BE2C (cell line): ENCODE data around the gene SMAD3.

Source experiments
- DNase-seq: peaks from one replicate; pipeline ENCODE4 v3.0.0-alpha.2; 2020
- H3K27me3 ChIP-seq: fragments of 250-450 bp; sonication (Bioruptor Pico); 2 replicates; pipeline ENCODE4 v1.5.1; 2020; ENCODE audit warnings: mild to moderate bottlenecking
- H3K36me3 ChIP-seq: fragments of 250-450 bp; sonication (Bioruptor Pico); 2 replicates; pipeline ENCODE4 v1.5.1; 2020; ENCODE audit warnings: mild to moderate bottlenecking
- H3K4me1 ChIP-seq: fragments of 250-450 bp; sonication (Bioruptor Pico); 2 replicates; pipeline ENCODE4 v1.5.1; 2020
- H3K4me3 ChIP-seq: 2 replicates; pipeline ENCODE4 v1.5.1; 2011; ENCODE audit warnings: low read depth, low read length
- H3K9me3 ChIP-seq: fragments of 250-450 bp; sonication (Bioruptor Pico); 2 replicates; pipeline ENCODE4 v1.5.1; 2020
- CTCF ChIP-seq: IDR thresholded peaks from 2 replicates; pipeline ENCODE4 v1.5.1; 2012; ENCODE audit warnings: mild to moderate bottlenecking, low read depth, low read length

Gene SMAD3

GRCh38 chr15:67092752-67093503, 27.5 kb downstream of the SMAD3 start:
- TF ChIP-seq CTCF, result no peak
- H3K4me3 ChIP-seq, result no peak overlapping the region
- H3K36me3 ChIP-seq, result no peaks in the 10 kb centered on the region
- no peaks in the 10 kb centered on the region for H3K27me3 ChIP-seq
- no peaks in the 10 kb centered on the region for H3K9me3 ChIP-seq
- peaks cover 18% of the 10 kb centered on the region for H3K4me1 ChIP-seq
- no peak for DNase-seq

- Histone ChIP-seq H3K9me3 (no peaks in the 10 kb centered on the region), H3K4me3 (no peak overlapping the region), H3K4me1 (peaks cover 17% of the 10 kb centered on the region), H3K36me3 (no peaks in the 10 kb centered on the region), H3K27me3 (no peaks in the 10 kb centered on the region)
- TF ChIP-seq CTCF, result no peak
- no peak for DNase-seq
These were observed 28.1 kb downstream of the SMAD3 start for GRCh38 chr15:67093504-67093862.

GRCh38 chr15:67094001-67094826, 28.8 kb downstream of the SMAD3 start:
- H3K36me3 ChIP-seq, result no peaks in the 10 kb centered on the region
- TF ChIP-seq CTCF, result no peak
- peaks cover 17% of the 10 kb centered on the region for H3K4me1 ChIP-seq
- H3K27me3 ChIP-seq, result no peaks in the 10 kb centered on the region
- no peaks in the 10 kb centered on the region for H3K9me3 ChIP-seq
- no peak overlapping the region for H3K4me3 ChIP-seq
- DNase-seq, result no peak

- no peak for TF ChIP-seq CTCF
- Histone ChIP-seq H3K27me3 (no peaks in the 10 kb centered on the region), H3K9me3 (no peaks in the 10 kb centered on the region), H3K4me3 (no peak overlapping the region), H3K36me3 (no peaks in the 10 kb centered on the region), H3K4me1 (peaks cover 13% of the 10 kb centered on the region; the same call in 1 of the 2 replicates)
- no peak for DNase-seq
These were observed 30.5 kb downstream of the SMAD3 start for GRCh38 chr15:67095912-67096311.

- no peak for DNase-seq
- no peak for TF ChIP-seq CTCF
- no peaks in the 10 kb centered on the region for H3K36me3 ChIP-seq
- no peak overlapping the region for H3K4me3 ChIP-seq
- no peaks in the 10 kb centered on the region for H3K9me3 ChIP-seq
- H3K27me3 ChIP-seq, result no peaks in the 10 kb centered on the region
- peaks cover 13% of the 10 kb centered on the region; the same call in 1 of the 2 replicates for H3K4me1 ChIP-seq
These were observed 31.3 kb downstream of the SMAD3 start for GRCh38 chr15:67096546-67097294.
